Memory B cell (primary cell): ENCODE data around the gene CCNB2.
A peak's percentile ranks its signal among the peaks of the same experiment; 100 is the strongest.

Source experiments
- ATAC-seq: fragments of 150-1000 bp; cut with Tn5 transposase; 2 replicates; pipeline ENCODE4 v1.10.0; 2021; ENCODE audit warnings: low read depth, mild to moderate bottlenecking, moderate library complexity
- DNase-seq, 2 donors: peaks; one replicate each; pipeline ENCODE4 v3.0.0; 2022; ENCODE audit warnings: low spot score in 2 of 2
- H3K27ac Mint-ChIP-seq: one replicate; pipeline ENCODE4 v1.8.0; 2022; ENCODE audit warnings: mild to moderate bottlenecking, moderate library complexity, mixed read lengths
- H3K27me3 Mint-ChIP-seq: one replicate; pipeline ENCODE4 v1.8.0; 2022; ENCODE audit warnings: mixed read lengths
- H3K36me3 Mint-ChIP-seq: one replicate; pipeline ENCODE4 v1.8.0; 2022; ENCODE audit warnings: mild to moderate bottlenecking, mixed read lengths
- H3K4me1 Mint-ChIP-seq: one replicate; pipeline ENCODE4 v1.8.0; 2022; ENCODE audit warnings: mixed read lengths
- H3K4me3 Mint-ChIP-seq: one replicate; pipeline ENCODE4 v1.8.0; 2022; ENCODE audit warnings: mild to moderate bottlenecking, moderate library complexity, mixed read lengths
- H3K9me3 Mint-ChIP-seq: one replicate; pipeline ENCODE4 v1.8.0; 2022; ENCODE audit warnings: mixed read lengths

Gene CCNB2

DNA sequence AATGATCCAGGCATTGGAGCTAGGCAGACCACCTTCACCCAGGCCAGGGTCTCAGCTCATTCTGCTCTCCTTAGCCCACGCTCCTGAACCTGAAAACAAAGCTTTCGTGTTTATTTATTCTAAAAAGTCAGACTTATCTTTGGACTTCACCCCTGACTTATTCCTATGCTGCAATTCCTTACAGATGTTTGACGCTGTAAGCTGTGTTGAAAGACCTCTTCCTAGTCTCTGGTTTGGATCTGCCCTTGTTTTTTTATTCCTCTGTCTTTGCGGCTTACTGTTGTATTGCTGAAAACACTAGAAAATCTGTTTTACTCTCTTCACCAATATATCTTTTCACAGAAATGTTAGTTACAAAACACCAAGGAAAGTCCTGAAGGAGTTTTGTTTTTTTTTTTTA is 61.2 kb downstream of the CCNB2 start:
- no peaks in the 10 kb centered on the region for H3K4me1 Mint-ChIP-seq
- H3K36me3 Mint-ChIP-seq: peaks cover 6% of the 10 kb centered on the region
- H3K27me3 Mint-ChIP-seq: no peaks in the 10 kb centered on the region
- DNase-seq (no peak), ATAC-seq (no peak)
- no peak overlapping the region for H3K4me3 Mint-ChIP-seq
- peak overlapping the region; percentile 1 for H3K27ac Mint-ChIP-seq
- no peaks in the 10 kb centered on the region for H3K9me3 Mint-ChIP-seq

DNA sequence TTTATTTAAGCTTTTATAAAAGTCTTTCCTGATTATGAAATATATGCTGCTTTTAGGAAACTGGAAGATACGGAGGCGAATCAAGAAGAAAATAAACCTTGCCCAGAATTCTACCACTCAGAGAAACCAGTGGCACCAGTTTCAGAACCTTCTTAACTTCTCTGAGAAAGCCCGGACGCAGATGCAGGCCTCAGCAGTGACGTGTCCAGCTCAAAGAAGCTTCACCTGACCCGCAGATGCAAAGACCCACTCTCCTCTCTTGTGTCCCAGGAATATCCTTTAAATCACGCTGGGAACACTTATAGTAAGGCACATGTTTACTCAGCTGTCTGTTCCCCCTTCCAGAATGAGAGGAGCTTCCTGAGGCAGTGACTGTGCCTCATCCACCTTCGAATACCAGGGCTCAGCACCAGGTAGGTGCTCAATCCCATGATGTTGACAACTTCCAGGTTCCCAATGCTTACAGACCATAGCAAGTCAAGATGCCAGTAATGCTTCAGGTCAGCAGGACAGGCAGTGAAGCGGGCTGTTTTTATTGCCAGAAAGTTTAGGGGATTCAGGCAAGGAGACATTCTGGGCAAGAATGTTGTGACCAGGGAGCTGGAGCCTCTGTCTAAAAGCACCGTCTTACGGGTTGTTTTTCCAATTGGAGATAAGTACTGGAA is 61.8 kb downstream of the CCNB2 start:
- Mint-ChIP-seq H3K36me3 (peaks cover 8% of the 10 kb centered on the region), H3K4me3 (no peak overlapping the region), H3K9me3 (no peaks in the 10 kb centered on the region), H3K4me1 (no peaks in the 10 kb centered on the region), H3K27me3 (no peaks in the 10 kb centered on the region), H3K27ac (peak overlapping the region; percentile 1)
- DNase-seq (no peak), ATAC-seq (no peak)

DNA sequence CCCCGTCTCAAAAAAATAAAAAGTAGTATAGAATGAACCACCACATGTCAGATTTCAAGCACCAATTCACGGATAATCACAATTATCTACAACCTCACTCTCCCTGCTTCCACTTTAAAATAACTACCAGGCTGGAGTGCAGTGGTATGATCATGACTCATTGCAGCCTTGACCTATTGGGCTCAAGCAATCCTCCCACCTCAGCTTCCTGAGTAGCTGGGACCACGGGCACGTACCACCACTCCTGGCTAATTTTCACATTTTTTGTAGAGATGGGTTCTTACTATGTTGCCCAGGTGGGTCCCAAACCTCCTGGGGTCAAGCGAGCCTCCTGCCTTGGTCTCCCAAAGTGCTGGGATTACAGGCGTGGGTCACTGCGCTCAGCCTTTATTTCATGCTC is 63.6 kb downstream of the CCNB2 start:
- DNase-seq (no peak), ATAC-seq (no peak)
- Mint-ChIP-seq H3K9me3 (no peaks in the 10 kb centered on the region), H3K27me3 (no peaks in the 10 kb centered on the region), H3K27ac (no peak overlapping the region), H3K4me3 (no peak overlapping the region), H3K36me3 (peaks cover 13% of the 10 kb centered on the region), H3K4me1 (no peaks in the 10 kb centered on the region)

DNA sequence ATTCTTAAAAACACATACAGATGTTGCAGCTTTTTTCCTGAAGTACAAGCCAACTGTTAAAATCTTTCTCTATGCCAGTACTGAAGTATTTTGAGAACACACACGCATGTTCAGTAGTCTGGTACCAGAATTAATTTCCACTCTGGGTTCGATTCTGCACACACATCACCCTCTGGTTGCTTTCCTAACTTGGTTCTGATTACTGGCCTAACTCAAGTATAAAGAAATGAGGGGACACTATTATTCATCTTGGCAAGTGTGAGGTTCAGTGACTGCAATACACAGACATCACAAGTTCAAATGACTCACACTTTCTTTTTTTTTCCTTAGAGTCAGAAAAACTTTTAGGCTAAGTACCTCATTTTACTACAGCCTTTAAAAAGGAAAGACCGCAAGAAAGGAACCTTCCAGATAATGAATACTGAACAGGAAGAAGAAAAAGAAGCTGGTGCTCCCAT is 64.3 kb downstream of the CCNB2 start:
- H3K4me3 Mint-ChIP-seq: no peak overlapping the region
- H3K9me3 Mint-ChIP-seq: peaks cover 1% of the 10 kb centered on the region
- ATAC-seq: no peak
- H3K36me3 Mint-ChIP-seq: peaks cover 18% of the 10 kb centered on the region
- H3K27ac Mint-ChIP-seq: peak overlapping the region; percentile 12
- no peak for DNase-seq
- H3K27me3 Mint-ChIP-seq: no peaks in the 10 kb centered on the region
- no peaks in the 10 kb centered on the region for H3K4me1 Mint-ChIP-seq

DNA sequence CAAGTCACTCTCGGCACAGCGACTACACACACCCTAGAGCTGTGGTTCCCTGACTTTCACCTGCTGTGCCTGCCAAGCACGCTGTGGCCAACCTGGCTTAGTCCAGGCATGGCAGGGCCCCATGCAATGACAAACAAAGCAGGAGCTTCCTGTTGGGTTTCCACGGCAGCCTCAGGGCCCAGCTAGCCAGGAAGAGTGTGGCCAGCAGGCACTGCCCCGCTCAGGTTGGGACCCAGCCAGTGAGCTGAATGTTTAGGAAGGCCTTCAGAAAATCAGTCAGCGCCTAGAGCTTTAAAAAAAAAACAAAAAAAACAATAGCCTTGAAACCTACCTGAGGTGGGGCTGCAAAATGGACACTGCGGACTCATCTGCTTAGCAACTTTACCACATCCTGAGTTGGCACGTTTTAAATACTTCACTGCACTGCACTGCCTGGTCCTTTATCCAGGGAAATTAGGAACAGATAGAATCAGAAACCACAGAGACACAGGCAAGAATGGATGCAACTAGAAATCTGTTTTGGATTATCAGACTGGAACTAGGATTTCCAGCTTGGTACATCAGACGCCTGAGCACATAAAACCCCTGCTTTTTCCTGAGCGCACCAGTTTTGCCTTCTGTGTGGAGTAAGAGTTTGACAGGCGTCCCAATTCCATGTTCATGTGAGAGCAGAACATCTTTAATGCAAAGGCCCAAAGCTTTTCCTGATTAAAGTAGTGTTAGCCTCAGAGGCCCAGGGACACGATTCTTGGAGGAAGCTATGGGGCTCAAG is 65.5 kb downstream of the CCNB2 start:
- no peaks in the 10 kb centered on the region for H3K27me3 Mint-ChIP-seq
- no peaks in the 10 kb centered on the region for H3K4me1 Mint-ChIP-seq
- no peak overlapping the region for H3K4me3 Mint-ChIP-seq
- DNase-seq (no peak), ATAC-seq (no peak)
- no peak overlapping the region for H3K27ac Mint-ChIP-seq
- peaks cover 16% of the 10 kb centered on the region for H3K36me3 Mint-ChIP-seq
- peaks cover 1% of the 10 kb centered on the region for H3K9me3 Mint-ChIP-seq

DNA sequence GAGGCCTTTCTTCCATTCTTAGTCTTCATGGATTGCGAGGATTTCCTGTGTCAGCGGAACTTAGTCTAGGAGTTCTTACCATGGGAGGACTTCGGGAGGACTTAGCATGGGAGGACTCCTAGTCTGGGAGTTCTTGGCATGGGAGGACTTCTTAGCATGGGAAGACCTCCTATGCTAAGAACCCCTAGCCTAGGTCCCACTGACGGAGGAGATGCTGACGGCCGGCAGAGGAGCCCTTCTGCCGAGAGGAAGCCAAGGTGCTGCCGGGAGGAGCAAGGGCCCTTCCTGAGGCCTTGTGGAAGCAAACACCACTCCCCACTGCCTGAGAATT is 66.1 kb downstream of the CCNB2 start:
- H3K4me3 Mint-ChIP-seq: no peak overlapping the region

DNA sequence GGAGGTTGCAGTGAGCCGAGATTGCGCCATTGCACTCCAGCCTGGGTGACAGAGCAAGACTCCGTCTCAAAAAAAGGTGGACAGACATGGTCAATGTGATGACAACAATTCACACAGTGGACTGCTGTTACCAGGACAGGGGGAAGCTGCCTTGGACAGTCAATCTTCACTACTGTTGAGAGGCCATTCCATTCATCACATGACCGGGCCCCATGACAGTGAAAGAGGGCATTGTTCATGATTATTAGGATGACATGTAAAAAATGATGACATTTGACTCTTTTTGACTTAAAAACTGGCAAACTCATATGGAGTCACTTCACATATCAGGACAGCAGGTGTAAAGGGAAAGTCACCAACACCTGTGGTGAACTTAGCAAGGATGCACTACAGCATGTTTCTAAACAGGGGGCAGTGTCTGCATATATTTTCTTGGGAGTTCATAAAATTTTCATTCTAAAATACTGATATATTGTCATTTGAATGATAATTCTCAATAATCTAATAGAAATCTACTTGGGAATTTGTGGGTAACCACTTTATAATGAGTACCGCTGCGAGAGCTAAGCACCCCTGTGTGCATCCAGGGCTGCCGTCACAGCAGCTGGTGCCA is 67.4 kb downstream of the CCNB2 start:
- H3K4me1 Mint-ChIP-seq: peaks cover 3% of the 10 kb centered on the region
- ATAC-seq: no peak
- DNase-seq: no peak
- H3K4me3 Mint-ChIP-seq: no peak overlapping the region
- peaks cover 1% of the 10 kb centered on the region for H3K9me3 Mint-ChIP-seq
- H3K27me3 Mint-ChIP-seq: no peaks in the 10 kb centered on the region
- H3K27ac Mint-ChIP-seq: no peak overlapping the region
- H3K36me3 Mint-ChIP-seq: peaks cover 17% of the 10 kb centered on the region

More for the DNA sequence above, 66.1 kb downstream of the CCNB2 start:
- no peak for DNase-seq
- H3K27ac Mint-ChIP-seq: no peak overlapping the region
- no peak for ATAC-seq
- no peaks in the 10 kb centered on the region for H3K27me3 Mint-ChIP-seq
- H3K9me3 Mint-ChIP-seq: peaks cover 1% of the 10 kb centered on the region
- H3K36me3 Mint-ChIP-seq: peaks cover 16% of the 10 kb centered on the region
- no peaks in the 10 kb centered on the region for H3K4me1 Mint-ChIP-seq

DNA sequence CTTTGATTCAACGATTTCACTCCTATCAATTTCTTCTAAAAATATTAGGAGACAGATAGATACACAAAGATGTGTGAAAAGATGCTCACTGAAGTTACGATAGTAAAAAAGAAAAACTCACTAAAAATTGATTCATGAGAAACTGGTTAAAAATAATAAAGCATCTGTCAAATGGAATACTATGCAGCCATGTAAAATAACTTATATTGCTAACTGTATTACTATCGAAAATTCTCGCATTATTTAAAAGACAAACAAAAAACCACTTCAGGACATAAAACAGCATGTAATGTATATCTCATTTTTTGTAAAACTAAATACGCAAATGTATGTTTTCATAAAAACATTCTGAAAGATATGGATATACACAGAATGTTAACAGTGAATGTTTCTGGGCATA is 68.2 kb downstream of the CCNB2 start:
- peaks cover 1% of the 10 kb centered on the region for H3K9me3 Mint-ChIP-seq
- H3K27ac Mint-ChIP-seq: no peak overlapping the region
- DNase-seq: no peak
- H3K27me3 Mint-ChIP-seq: no peaks in the 10 kb centered on the region
- peaks cover 20% of the 10 kb centered on the region for H3K36me3 Mint-ChIP-seq
- ATAC-seq: no peak
- H3K4me3 Mint-ChIP-seq: no peak overlapping the region
- peaks cover 4% of the 10 kb centered on the region for H3K4me1 Mint-ChIP-seq

DNA sequence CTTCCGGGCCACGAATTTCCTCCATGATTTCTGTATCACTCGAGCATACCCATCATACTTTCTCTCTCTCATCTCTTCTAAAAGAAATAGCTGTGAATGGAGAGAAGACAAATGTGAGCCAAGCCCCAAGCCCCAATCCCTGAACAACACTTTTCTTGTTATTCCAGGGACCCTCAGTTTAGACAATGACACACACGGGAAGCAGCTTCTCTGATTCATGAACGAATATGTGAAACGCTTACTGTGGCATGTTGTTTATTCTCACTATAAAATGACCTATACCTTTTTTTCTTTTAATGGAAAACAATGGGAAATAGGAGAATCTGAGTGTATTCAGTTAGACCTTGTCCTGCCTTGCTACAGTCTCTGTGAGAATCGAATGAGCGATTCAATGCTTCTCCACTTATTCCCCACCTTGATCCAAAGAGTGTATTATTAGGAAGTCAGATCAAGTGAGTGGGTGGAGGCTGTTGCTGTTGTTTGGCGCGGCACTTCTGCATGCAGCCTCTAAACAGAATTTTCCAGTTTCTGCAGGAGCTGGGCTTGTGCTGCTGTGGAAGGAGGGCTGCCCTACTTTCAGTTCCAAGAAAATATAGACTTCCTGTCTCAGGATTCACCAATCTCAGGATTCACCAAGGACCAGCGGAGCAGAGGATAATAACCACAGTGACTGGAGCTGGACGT is 69.3 kb downstream of the CCNB2 start:
- Mint-ChIP-seq H3K27me3 (no peaks in the 10 kb centered on the region), H3K27ac (no peak overlapping the region), H3K4me1 (peaks cover 4% of the 10 kb centered on the region), H3K4me3 (no peak overlapping the region), H3K36me3 (peaks cover 20% of the 10 kb centered on the region), H3K9me3 (peaks cover 1% of the 10 kb centered on the region)
- no peak for DNase-seq
- ATAC-seq: no peak
